HFF-Myc (cell line): ENCODE data around the gene MEOX1.
"Not testable (repeated sequence)": the region's sequence is repeated elsewhere in the genome, so short reads cannot be mapped to it uniquely, and the experiment has no call there.

ENCODE experiments used
- DNase-seq: peaks from one replicate; pipeline ENCODE4 v3.0.0-alpha.2; 2011; ENCODE audit warnings: low read depth; ENCODE audit errors: extremely low read depth
- H3K4me3 ChIP-seq: replicated peaks from 2 replicates; pipeline ENCODE4 v1.5.1; 2011; ENCODE audit warnings: low read depth, mild to moderate bottlenecking, control low read depth, low read length
- TF ChIP-seq, protein P1 (sequence below): IDR thresholded peaks from 2 replicates; pipeline ENCODE4 v1.5.1; 2012; ENCODE audit warnings: mild to moderate bottlenecking, low read depth, low read length, control low read depth; ENCODE audit errors: missing control alignments

MEOX1 gene

DNA sequence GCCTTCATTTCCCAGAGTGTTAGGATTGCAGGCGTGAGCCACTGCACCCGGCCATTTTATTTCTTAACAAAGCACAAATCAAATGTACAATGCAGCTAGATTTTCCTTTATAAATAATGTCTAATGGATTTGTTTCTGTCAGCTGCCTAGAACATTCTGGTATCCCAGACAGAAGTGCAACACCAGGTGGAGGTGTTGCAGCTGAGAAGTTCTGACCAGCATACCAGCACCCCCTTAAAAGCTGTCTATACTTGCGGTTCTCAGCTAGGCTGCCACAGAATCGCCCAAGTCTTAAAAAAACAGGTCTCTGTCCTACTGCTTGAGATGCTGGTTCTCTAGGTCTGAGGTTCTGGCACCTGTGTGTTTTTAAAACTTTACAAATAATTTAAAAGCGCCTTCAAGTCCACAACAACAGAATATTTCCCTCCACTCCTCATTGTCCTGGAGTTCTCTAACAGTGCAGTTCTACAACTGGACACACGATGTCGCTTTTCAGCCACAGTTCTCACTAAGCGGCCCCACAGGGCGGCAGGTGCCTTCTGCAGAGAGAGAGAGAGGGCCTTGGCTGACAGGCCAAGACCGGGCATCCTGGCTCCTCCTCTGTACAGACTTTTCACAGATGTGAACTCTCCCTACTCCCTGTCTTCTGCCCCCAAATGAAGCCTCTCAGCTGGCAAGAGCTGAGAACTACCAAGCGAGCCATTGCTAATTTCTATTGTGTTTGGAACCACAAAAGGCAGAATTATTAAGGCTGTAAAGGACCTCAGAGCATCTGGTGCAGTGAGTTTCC, 32.6 kb upstream of the MEOX1 start:
- TF ChIP-seq, protein P1, sequence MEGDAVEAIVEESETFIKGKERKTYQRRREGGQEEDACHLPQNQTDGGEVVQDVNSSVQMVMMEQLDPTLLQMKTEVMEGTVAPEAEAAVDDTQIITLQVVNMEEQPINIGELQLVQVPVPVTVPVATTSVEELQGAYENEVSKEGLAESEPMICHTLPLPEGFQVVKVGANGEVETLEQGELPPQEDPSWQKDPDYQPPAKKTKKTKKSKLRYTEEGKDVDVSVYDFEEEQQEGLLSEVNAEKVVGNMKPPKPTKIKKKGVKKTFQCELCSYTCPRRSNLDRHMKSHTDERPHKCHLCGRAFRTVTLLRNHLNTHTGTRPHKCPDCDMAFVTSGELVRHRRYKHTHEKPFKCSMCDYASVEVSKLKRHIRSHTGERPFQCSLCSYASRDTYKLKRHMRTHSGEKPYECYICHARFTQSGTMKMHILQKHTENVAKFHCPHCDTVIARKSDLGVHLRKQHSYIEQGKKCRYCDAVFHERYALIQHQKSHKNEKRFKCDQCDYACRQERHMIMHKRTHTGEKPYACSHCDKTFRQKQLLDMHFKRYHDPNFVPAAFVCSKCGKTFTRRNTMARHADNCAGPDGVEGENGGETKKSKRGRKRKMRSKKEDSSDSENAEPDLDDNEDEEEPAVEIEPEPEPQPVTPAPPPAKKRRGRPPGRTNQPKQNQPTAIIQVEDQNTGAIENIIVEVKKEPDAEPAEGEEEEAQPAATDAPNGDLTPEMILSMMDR = peak; percentile 87
- peak; percentile 71 for DNase-seq
- H3K4me3 ChIP-seq = no peak overlapping the region

DNA sequence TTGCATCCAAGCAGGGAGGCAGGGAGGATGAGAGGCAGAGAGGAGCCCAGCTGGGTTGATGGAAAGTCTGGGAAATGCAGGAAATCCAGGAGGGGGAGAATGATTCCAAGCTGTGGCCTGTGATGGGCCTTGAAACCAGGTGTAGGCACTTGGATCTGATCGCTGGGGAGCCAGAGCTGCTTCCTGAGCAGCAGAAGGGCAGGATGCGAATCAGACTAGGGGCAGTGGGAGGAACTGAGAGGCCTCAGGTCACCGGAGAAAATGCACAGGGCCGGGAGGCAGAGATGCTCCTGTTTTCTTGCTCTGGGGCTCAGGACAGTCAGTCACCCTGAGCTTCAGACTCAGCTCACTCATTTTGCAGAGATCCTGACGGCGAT, 29.6 kb upstream of the MEOX1 start:
- TF ChIP-seq, protein P1 = no peak
- H3K4me3 ChIP-seq = no peak overlapping the region
- DNase-seq = no peak

DNA sequence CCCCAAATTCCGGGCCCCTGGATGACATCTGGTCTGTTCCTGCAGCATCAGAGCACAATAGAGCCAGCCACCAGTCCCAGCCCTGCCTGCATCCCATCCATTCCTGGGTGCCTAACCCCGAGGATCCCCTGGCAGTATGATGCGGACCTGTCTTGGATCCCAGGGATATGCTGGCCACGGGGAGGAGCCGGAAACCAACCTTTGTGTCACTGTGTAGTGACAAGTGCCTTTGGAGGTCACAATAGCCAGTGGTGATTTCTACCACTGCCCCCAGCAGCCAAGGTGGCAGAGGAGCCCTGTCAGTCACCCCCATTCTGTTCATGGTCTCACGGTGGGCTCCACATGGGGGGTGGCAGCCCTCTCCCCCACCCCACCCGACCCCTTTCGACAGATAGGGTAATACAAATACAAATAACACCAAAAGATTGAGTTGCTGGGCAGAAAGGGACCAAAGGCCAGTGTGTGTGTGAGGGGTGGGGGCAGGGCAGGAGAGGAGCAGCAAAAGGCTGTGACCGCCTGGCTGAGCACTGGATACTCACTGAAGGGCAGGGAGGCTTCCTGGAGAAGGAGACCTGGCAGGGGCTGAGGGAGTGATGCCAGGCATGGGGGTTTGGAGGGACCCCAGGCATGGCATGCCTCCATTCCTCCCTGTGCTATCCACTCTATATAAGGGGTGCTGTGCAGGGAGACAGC, 29.0 kb upstream of the MEOX1 start:
- no peak for DNase-seq
- H3K4me3 ChIP-seq = no peak overlapping the region
- TF ChIP-seq, protein P1 = no peak

DNA sequence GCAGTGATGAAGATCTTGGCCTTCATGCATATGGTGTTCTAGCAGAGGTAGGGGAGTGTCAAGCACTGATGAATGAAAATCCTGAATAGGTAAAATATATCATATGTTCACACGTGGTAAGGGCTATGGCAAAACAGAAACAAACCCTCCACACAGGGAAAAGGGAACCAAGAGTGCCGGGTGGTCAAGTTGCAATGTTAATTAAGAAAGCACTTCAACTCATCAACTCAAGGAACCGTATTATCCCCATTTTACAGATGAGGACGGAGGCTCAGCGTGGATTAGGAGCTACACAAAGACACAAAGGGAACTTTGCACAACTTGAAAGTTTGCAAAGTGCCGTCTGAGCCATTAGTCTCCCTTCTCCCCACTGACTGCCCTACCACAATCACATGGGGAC, 28.1 kb upstream of the MEOX1 start:
- H3K4me3 ChIP-seq = no peak overlapping the region
- DNase-seq = no peak
- TF ChIP-seq, protein P1 = no peak

DNA sequence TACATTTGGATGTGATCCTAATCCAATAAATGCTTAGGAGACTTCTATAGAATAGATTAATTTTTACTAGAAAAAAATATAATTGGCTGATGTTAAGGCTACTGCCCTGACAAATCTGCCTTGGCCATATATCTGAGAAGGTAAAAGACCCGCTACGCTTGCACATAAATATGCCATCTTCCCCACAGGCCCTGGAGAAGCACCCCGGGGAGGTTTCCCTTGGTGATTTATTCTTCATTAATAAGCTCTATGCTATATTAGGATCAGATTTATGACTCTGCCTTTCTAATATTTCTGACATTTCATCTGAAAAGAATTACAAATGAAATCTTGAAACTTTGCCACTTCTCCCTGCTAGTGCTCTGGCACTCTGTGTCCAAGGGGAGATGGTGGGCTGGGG, 27.4 kb upstream of the MEOX1 start:
- no peak for DNase-seq
- TF ChIP-seq, protein P1 = no peak
- no peak overlapping the region for H3K4me3 ChIP-seq

DNA sequence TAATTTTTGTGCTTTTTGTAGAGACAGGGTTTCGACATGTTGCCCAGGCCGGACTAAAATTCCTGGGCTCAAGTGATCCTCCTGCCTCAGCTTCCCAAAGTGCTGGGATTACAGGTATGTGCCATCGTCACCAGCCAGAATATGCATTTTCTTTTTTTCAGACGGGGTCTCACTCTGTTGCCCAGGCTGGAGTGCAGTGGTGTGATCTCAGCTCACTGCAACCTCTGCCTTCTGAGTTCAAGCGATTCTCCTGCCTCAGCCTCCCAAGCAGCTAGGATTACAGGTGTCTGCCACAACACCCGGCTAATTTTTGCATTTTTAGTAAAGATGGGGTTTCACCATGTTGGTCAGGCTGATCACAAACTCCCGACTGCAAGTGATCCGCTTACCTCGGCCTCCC, 25.2 kb upstream of the MEOX1 start:
- not testable (repeated sequence) for DNase-seq, H3K4me3 ChIP-seq

DNA sequence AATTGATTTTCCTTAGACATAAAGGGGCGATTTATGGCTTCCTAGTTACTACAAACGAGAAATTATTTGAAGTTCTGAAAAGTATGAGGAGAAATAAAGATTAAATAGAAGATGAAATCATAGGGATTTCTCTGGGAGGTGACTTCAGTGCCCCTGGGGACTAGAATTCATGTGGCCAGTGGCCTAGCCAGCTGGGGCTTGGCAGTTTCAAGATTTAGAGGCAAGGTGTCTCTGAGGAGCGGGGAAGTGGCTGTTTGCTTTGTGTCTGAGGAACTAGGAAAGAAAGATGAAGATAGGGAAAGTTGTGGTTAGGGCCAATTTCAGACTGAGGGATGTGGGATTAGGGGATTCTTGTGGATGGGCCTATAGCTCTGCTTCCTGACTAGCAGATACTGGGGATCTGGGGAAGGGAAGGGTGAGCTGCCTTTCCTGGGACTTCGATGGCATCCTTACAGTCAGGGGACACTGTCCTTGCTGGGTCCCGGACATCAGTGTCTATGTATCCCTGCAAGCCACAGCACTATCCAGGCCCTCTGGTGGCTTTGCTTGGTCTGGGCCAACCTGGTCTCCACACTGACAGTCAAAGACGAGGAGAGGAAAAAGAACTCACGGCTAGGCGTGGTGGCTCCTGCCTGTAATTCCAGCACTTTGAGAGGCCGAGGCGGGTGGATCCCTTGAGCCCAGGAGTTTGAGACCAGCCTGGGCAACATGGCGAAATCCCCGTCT, 22.4 kb upstream of the MEOX1 start:
- TF ChIP-seq, protein P1 = no peak
- no peak overlapping the region for H3K4me3 ChIP-seq
- DNase-seq = no peak
